ENCODE results near the gene PWP1.
"Not testable (repeated sequence)": the region's sequence is repeated elsewhere in the genome, so short reads cannot be mapped to it uniquely, and the experiment has no call there.

Gene PWP1

GRCh38 chr12:107668320-107669098, 17.1 kb upstream of the PWP1 start:
- no peak for DNase-seq (ENCODE audit: low read depth)

DNA sequence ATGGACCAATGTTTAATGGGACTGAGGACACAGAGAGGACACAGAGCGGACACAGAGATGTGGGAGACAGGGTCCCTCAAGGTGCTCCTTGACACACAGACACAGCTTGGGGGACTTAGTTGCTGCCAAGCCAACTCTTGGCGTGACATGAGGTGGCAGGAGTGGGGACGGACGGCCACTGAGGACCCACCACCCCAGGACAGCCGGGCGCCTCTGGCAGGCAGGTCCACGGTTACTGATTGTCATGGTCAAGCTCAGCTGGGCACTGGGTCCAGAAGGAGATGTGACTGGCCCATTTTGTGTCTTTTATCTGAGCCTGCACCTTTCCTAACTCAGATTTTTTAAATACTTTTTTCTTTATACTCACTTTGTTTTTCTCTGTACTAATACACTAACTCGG, 15.7 kb upstream of the PWP1 start:
- DNase-seq (ENCODE audit: low read depth), result no peak

DNA sequence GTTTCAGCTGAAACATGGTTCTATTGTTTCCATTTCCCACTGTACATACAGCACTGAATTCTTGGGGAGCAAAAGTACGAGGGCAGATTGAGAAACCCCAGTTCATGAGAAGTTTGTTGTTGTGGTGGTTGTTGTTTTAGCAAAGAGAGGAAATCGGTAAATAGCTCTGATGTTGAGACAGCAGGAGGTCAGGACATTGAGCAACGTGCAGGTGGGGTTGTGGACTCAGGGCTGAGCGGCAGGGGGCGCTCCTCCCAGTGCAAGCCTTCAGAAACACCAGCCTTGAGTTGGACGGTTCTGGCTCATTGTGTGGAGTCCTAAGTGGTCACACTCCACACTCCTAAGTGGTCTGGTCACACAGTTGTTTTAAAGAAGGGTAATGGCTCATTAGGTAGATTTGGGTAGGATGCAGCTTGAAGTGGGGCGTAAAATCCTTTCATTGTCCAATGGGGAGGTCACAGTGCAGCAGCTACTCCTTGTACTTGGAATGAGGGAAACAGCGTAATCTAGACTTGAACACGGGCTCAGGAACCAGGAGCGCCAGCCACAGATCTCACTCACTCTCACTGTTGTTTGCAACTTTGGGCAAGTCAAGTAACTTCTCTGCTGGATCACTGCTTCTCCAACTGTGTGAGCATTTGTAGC, 14.5 kb upstream of the PWP1 start:
- no peak for DNase-seq (ENCODE audit: low read depth)

GRCh38 chr12:107677671-107678070, 7.9 kb upstream of the PWP1 start:
- DNase-seq (ENCODE audit: low read depth), result no peak

- no peak for DNase-seq (ENCODE audit: low read depth)
Measured at GRCh38 chr12:107679336-107679735, 6.3 kb upstream of the PWP1 start.

DNA sequence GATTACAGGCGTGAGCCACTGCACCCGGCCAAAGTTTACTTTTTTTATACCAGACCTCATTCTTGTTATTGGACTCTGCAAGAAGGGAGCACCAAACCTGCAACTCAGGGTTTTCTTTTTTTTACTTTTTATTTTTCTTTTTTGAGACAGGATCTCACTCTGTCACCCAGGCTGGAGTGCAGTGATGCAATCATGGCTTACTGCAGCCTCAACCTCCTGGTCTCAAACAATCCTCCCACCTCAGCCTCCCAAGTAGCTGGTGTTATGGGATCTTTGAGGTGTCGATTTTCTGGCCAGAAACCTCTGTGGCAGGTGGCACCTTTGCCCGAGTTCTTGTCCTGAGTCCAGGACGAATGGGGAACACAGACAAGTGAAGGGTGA, 4.2 kb upstream of the PWP1 start:
- DNase-seq (ENCODE audit: low read depth), result no peak

GRCh38 chr12:107681836-107682820, 3.5 kb upstream of the PWP1 start:
- DNase-seq (ENCODE audit: low read depth), result no peak

GRCh38 chr12:107684029-107684795, 1.4 kb upstream of the PWP1 start:
- no peak for DNase-seq (ENCODE audit: low read depth)

- DNase-seq (ENCODE audit: low read depth), result no peak
Measured at GRCh38 chr12:107684990-107685359, 624 bp upstream of the PWP1 start.

DNA sequence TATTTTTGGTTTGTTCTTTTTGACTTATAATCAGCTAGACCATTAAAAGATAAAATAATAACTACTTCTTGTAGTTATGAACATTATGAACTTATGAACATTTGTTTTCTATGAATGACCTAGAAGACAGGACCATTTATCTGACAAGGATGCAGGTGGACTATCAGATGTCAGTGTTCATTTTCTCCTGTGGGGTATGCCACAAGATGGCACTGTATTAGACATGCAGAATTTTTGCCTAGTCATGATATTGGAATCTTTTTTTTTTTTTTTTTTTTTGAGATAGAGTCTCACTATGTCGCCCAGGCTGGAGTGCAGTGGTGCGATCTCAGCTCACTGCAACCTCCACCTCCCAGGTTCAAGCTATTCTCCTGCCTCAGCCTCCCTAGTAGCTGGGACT, 10.2 kb downstream of the PWP1 start:
- not testable (repeated sequence) for DNase-seq (ENCODE audit: low read depth)

DNA sequence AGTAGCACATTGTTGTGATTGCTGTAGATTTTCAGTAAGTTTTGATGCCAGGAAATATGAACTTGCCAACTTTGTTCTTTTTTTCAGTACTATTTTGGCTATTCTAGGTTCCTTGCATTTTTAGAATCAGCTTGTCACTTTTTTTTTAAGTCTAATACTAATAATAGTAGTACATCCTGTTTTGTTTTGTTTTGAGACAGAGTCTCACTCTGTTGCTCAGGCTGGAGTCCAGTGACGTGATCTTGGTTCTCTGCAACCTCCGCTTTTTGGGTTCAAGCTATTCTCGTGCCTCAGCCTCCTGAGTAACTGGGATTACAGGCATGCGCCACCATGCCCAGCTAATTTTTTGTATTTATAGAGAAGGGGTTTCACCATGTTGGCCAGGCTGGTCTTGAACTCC, 16.5 kb downstream of the PWP1 start:
- DNase-seq (ENCODE audit: low read depth), result no peak

DNA sequence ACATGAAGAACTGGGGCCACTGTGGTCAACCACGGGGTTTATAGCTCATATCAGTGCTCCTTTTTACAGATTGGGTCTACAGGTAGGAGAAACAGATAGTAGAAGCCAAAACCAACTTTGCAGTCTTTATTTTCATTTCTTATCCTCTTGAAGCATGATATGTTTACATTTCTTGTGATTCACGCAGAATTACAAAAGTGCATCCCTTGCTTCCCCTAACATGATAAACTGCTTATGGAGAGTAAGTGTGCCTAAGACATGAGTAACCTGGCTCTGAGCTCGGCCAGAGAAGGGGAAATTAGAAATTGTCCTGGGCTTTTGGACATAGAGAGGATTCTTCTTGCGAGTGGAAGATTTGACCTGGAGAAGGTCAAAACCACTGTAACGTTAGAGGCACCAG, 18.4 kb downstream of the PWP1 start:
- DNase-seq (ENCODE audit: low read depth), result no peak

DNA sequence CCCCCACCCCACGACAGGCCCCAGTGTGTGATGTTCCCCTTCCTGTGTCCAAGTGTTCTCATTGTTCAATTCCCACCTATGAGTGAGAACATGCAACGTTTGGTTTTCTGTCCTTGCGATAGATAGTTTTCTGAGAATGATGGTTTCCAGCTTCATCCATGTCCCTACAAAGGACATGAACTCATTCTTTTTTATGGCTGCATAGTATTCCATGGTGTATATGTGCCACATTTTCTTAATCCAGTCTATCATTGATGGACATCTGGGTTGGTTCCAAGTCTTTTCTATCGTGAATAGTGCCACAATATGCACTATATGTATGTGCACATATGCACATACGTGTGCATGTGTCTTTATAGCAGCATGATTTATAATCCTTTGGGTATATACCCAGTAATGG, 19.9 kb downstream of the PWP1 start:
- not testable (repeated sequence) for DNase-seq (ENCODE audit: low read depth)

DNA sequence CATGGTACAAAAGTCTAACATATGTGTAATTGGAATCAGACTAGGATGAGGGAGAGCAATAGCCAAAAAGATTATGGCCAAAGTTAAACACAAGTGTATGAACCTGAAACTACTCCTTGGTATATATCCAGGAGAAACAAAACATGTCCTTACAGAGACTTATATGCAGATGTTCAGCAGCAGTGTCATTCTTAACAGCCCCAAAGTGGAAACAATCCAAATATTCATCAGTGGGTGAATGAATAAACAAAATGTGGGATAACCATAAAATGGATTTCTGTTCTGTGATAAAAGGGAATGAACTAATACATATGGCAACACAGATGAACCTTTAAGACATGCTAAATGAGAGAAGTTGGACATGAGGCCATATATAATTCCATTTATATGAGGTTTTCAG, 30.2 kb downstream of the PWP1 start:
- no peak for DNase-seq (ENCODE audit: low read depth)

GRCh38 chr12:107718606-107719005, 33.0 kb downstream of the PWP1 start:
- DNase-seq (ENCODE audit: low read depth), result no peak

DNA sequence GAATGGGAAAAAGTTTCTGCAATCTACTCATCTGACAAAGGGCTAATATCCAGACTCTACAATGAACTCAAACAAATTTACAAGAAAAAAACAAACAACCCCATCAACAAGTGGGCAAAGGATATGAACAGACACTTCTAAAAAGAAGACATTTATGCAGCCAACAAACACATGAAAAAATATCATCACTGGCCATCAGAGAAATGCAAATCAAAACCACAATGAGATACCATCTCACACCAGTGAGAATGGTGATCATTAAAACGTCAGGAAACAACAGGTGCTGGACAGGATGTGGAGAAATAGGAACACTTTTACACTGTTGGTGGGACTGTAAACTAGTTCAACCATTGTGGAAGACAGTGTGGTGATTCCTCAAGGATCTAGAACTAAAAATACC, 41.7 kb downstream of the PWP1 start:
- not testable (repeated sequence) for DNase-seq (ENCODE audit: low read depth)

DNA sequence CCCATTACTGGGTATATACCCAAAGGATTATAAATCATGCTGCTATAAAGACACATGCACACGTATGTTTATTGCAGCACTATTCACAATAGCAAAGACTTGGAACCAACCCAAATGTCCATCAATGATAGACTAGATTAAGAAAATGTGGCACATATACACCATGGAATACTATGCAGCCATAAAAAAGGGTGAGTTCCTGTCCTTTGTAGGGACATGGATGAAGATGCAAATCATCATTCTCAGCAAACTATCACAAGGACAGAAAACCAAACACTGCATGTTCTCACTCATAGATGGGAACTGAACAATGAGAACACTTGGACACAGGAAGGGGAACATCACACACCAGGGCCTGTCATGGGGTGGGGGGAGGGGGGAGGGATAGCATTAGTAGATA, 42.1 kb downstream of the PWP1 start:
- not testable (repeated sequence) for DNase-seq (ENCODE audit: low read depth)

DNA sequence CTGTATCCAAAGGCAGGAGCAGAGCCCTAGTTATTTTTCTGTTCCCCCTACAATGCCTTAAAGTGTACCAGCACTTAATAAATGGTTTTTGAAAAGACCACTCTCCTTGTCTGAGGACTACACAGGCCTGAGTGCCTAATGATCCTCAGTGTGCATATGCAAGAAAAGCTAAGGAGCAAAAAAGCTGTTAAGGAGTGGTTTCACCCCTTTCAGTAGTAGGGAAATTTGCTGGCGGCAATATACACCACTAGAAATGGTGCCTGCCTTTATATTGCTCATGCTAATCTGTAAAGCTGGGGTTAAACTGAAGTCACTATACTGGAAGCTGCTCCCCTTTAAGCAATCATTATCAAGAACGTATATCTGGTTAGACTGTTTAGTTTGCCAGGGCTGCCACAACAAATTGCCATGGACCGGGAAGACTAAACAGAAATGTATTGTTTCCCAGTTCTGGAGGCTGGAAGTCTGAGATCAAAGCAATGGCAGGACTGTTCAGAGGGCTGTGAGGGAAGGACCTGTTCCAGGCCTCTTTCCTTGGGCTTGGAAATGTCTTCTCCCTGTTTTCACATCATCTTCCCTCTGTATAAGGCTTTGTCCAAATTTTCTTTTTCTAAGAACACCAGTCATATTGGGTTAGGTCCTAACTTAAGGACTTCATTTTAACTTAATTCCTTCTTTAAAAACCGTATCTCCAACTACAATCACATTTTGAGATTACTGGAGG, 45.2 kb downstream of the PWP1 start:
- no peak for DNase-seq (ENCODE audit: low read depth)

- no peak for DNase-seq (ENCODE audit: low read depth)
Measured at GRCh38 chr12:107731366-107731765, 45.8 kb downstream of the PWP1 start.

- no peak for DNase-seq (ENCODE audit: low read depth)
Measured at GRCh38 chr12:107732365-107732764, 46.8 kb downstream of the PWP1 start.

DNA sequence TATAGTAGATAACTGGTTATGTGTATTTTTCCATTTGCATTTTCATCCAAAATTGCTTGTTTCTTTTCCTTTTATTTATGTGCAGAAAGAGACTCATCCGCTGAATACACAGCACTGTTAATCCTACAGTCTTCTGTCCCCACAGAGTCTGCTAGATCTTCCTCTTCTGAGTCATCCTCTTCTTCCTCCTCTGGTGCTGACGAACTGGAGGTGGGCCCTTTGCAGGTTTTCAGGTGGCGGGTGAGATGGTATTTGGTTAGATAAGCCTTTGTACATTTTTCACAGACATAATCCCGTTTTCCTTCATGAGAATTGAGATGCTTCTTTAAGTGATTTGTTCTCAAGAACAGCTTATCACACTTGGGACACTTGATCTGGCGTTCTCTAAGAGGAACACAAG, 48.5 kb downstream of the PWP1 start:
- DNase-seq (ENCODE audit: low read depth), result no peak

Measured in T follicular helper cell (primary cell).